HepG2 (cell line): Measurements from ENCODE around the gene CLCN4.

Source experiments
- DPF2 ChIP-seq: sonication (generic); formaldehyde crosslinking; IDR thresholded peaks from 2 replicates; pipeline ENCODE4 v1.4.0; 2020; ENCODE audit warnings: mild to moderate bottlenecking, low read depth, missing genetic modification reagents, borderline replicate concordance
- PRDM15 ChIP-seq: sonication (generic); formaldehyde crosslinking; IDR thresholded peaks from 2 replicates; pipeline ENCODE4 v1.4.0; 2020; ENCODE audit warnings: missing genetic modification reagents
- SRF ChIP-seq: IDR thresholded peaks from 2 replicates; pipeline ENCODE4 v1.6.1; 2011; ENCODE audit warnings: mild to moderate bottlenecking, low read depth, low read length, moderate library complexity
- TF ChIP-seq, protein P1 (sequence below): sonication (generic); formaldehyde crosslinking; IDR thresholded peaks from 2 replicates; pipeline ENCODE4 v1.4.0; 2020; ENCODE audit warnings: missing genetic modification reagents, borderline replicate concordance

- TF ChIP-seq, protein P1, sequence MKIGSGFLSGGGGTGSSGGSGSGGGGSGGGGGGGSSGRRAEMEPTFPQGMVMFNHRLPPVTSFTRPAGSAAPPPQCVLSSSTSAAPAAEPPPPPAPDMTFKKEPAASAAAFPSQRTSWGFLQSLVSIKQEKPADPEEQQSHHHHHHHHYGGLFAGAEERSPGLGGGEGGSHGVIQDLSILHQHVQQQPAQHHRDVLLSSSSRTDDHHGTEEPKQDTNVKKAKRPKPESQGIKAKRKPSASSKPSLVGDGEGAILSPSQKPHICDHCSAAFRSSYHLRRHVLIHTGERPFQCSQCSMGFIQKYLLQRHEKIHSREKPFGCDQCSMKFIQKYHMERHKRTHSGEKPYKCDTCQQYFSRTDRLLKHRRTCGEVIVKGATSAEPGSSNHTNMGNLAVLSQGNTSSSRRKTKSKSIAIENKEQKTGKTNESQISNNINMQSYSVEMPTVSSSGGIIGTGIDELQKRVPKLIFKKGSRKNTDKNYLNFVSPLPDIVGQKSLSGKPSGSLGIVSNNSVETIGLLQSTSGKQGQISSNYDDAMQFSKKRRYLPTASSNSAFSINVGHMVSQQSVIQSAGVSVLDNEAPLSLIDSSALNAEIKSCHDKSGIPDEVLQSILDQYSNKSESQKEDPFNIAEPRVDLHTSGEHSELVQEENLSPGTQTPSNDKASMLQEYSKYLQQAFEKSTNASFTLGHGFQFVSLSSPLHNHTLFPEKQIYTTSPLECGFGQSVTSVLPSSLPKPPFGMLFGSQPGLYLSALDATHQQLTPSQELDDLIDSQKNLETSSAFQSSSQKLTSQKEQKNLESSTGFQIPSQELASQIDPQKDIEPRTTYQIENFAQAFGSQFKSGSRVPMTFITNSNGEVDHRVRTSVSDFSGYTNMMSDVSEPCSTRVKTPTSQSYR (CRISPR knock-in tag) = no peak
- TF ChIP-seq SRF = no peak
- no peak for TF ChIP-seq PRDM15
- no peak for TF ChIP-seq DPF2 (CRISPR knock-in tag)
These were observed 4.7 kb upstream of the CLCN4 start for GRCh38 chrX:10152086-10152485.
